SJSA1 (cell line): ENCODE data around the gene FOXG1. TPM values are rescaled to one million over a fixed set of nuclear protein-coding genes. Genes with fewer than 3 reads are reported as not detected.

Experiments used
- DNase-seq, 2 experiments: peaks; one replicate each; pipeline ENCODE4 v3.0.0-alpha.2; 2015 to 2020; ENCODE audit warnings: low spot score in 2 of 2, low read depth in 1 of 2
- H3K27ac ChIP-seq: fragments of 250-450 bp; sonication (Bioruptor Pico); 2 replicates; pipeline ENCODE4 v1.5.1; 2020; ENCODE audit warnings: mild to moderate bottlenecking, moderate library complexity
- H3K27me3 ChIP-seq: fragments of 250-450 bp; sonication (Bioruptor Pico); replicated peaks from 2 replicates; pipeline ENCODE4 v1.5.1; 2020; ENCODE audit warnings: mild to moderate bottlenecking, moderate library complexity
- H3K36me3 ChIP-seq: fragments of 250-450 bp; sonication (Bioruptor Pico); 2 replicates; pipeline ENCODE4 v1.5.1; 2020; ENCODE audit warnings: mild to moderate bottlenecking
- H3K4me1 ChIP-seq: fragments of 250-450 bp; sonication (Bioruptor Pico); replicated peaks from 2 replicates; pipeline ENCODE4 v1.6.1; 2021; ENCODE audit warnings: mild to moderate bottlenecking
- H3K4me3 ChIP-seq: fragments of 250-450 bp; sonication (Bioruptor Pico); 2 replicates; pipeline ENCODE4 v1.5.1; 2020; ENCODE audit warnings: mild to moderate bottlenecking
- H3K9me3 ChIP-seq: fragments of 250-450 bp; sonication (Bioruptor Pico); replicated peaks from 2 replicates; pipeline ENCODE4 v1.5.1; 2020; ENCODE audit warnings: mild to moderate bottlenecking
- total RNA-seq: library from RNA; depleted of rRNA; stranded (reverse); fragments of >200 nt; shearing (Covaris generic); gene quantifications from 2 replicates; pipeline ENCODE4 v1.2.3, GENCODE V29; 2014

The FOXG1 gene
- total RNA-seq, 1 experiment from 2014 or later: not detected

DNA sequence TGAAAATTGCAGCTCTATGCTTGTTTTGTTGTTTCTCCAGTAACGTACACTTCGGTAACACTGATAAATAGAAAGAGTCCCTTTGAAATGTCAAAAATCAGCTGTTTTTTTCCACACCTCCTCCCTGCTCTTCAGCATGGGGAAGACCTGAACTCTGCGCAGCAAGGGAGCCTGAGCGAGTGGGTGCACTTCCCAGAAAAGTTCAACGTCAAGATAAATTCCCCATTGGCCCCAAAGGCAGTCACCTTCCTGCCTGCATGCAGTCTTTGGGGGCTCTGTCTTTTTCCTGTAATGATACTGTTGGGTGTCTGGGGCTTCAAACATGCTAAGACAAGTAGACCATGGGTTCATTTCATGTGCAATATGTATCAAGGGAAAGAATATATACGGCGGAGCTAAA, 8.8 kb upstream of the FOXG1 start:
- DNase-seq: no peak
- Histone ChIP-seq H3K4me3 (no peak overlapping the region), H3K27ac (no peak overlapping the region), H3K36me3 (no peaks in the 10 kb centered on the region), H3K27me3 (peaks cover 51% of the 10 kb centered on the region), H3K9me3 (no peaks in the 10 kb centered on the region), H3K4me1 (no peaks in the 10 kb centered on the region)

DNA sequence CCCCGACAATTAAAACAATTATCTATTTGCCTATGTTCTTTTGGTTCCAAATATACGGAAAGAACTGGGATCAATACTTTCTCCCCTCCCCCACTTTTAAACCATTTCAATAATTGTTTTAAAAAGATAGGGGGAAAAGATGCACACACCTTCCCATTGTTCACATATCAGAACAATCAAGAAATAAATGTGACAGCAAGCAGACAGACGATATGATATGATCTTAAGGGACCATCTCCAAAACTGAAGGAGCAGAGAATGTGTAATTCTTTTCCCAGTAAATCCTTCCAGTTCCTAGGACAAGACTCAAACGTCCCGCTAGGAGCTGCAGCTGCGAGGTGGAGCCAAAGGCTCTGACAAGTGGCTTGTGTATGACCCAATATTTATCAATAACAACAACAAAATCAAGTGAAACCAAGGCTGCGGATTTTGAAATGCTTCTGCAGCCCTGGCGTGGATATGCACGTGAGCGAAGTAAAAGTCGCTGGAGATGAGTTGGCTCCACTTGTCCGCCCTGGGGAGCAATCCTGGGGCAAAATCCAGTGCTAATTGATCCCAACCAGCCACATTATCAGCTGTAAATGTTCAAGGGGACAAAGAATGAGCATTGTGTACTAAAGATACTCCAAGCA, 8.2 kb upstream of the FOXG1 start:
- peaks cover 53% of the 10 kb centered on the region for H3K27me3 ChIP-seq
- H3K9me3 ChIP-seq: no peaks in the 10 kb centered on the region
- H3K27ac ChIP-seq: no peak overlapping the region
- no peaks in the 10 kb centered on the region for H3K4me1 ChIP-seq
- no peaks in the 10 kb centered on the region for H3K36me3 ChIP-seq
- no peak overlapping the region for H3K4me3 ChIP-seq
- no peak for DNase-seq

DNA sequence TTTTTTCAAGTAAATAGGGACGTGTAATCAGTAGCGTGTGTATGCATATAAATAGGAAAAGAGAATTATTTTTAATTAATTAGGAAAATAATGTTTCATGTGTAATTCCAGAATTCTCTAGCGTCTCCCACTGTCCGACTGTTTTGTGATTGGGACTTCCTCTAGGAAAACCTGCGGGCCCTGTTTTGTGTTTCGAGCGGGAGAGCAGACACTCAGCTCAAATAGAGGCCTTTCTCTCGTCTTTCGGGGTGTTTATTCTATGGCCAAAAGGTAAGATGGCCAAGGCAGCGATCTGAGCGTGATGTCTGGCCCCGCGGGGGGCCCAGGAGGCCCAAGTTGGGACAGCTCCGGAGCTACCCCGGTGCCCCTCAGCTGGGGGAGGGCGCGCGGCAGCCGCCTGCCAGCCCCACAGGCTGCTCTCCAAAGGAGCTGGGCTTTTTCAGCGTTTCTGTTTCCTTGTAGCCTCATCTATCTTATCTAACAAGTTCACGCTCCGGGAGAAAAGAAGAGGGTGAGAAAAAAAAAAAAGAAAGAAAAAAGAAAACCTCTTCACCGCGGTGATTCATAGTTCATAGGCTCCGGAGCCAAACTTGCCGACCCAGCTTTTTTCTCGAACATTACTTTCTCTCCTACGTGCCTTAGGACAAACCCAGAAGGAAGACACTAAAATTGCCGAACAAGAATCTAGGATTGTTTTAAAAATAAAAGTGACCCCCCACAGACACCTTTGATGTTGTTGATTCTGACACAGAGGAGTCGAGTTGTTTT, 7.5 kb upstream of the FOXG1 start:
- no peak overlapping the region for H3K27ac ChIP-seq
- H3K4me3 ChIP-seq: no peak overlapping the region
- no peaks in the 10 kb centered on the region for H3K4me1 ChIP-seq
- H3K9me3 ChIP-seq: no peaks in the 10 kb centered on the region
- H3K27me3 ChIP-seq: peaks cover 58% of the 10 kb centered on the region
- DNase-seq: no peak
- H3K36me3 ChIP-seq: no peaks in the 10 kb centered on the region

DNA sequence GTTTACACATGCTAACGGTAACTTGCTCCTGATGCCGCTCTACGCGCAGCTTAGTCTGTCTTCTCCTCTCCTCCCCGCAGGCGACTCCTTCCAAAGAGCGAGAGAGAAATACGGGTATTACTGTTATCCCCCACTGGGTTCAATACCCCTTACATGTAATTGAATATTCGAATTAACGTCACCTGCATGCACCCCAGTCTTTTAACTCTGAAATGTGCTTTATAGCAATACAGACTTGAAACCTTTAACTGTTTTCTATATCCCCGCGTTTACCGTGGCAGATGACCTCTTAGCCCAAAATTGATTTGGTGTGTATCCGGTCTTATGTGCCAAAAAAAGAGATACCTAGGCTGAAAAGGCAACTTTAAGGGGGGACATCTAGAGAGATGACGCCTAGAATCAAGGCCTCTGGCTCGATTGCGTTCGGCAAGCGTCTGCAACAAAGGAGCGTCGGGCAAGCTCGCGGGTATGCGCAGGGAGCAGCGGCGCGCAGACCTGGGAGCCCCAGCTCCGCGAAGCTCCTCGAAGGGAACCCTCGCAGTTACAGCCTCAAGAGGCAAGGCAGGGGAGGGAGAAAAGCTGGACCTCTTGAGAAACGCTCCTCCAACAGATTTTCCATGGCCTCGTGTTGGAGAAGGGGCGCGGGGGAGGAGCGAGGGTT, 6.8 kb upstream of the FOXG1 start:
- no peak for DNase-seq
- H3K27ac ChIP-seq: no peak overlapping the region
- H3K9me3 ChIP-seq: no peaks in the 10 kb centered on the region
- H3K36me3 ChIP-seq: no peaks in the 10 kb centered on the region
- H3K27me3 ChIP-seq: peaks cover 53% of the 10 kb centered on the region
- H3K4me3 ChIP-seq: no peak overlapping the region
- H3K4me1 ChIP-seq: no peaks in the 10 kb centered on the region

DNA sequence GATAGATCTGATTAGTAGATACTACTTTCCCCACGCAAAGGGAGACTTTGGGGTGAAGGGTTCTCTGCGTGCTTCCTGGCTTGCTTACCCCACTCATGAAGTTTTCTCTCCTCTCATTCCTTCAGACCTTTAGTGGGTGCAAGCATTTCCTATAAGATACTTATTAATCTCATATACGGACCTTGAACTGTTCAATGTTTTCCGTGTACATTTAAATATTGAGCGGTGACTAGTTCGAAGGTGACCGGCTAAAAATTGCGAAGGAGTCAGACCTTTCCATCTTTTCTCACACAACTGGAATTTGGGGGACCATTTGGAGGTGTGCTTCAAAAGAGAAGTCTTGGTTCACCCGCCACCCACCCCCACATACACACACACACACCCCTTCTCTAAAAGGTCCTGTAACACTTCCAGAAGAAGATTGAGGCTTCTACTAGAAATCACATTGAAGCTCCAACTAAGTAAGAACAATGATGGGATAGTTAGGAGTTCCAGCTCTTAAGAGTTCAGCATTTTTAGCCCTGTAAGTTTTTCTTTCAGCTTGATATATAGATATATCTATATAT, 6.1 kb upstream of the FOXG1 start:
- Histone ChIP-seq H3K36me3 (no peaks in the 10 kb centered on the region), H3K4me1 (no peaks in the 10 kb centered on the region), H3K4me3 (no peak overlapping the region), H3K27ac (no peak overlapping the region), H3K27me3 (peaks cover 51% of the 10 kb centered on the region), H3K9me3 (no peaks in the 10 kb centered on the region)
- DNase-seq: no peak

DNA sequence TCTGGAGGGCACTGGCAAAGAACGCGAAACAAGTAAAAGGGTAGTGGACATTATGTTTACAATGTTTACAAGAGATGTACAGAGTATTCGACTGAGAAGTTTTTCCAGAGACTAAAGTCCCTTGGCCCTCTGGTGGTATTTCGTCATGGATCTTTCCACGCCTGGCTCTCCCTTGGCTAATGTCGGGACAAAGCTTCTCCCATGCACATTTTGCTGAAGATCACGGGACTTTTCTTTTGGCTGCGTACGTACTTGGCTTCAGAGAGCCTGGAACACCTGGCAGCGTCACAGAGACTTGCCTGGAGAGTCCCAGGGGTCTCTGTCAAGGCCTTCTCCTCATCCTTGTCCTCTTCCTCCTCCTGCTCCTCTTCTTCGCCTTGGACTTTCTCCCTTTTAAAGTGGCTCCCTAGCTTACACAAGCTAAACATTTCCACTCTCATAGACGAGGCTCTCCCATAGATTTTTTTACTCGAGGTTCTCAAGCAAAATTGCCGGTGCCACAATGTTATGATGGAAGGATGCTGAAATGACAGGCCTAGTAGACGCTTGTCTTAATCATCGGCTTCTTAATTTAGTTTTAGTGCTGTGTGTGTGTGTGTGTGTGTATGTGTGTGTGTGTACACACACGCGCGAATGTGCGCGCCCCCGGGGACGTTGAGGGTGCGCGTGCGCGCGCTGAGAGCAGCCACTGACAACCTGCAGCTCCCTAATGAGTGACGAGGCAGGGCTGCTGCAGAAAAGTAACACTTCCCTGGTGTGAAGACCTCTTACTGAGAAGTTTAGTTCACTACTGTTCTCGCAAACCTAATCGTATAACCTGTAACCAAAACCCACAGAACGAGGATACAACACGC, 4.9 kb upstream of the FOXG1 start:
- no peaks in the 10 kb centered on the region for H3K4me1 ChIP-seq
- peaks cover 48% of the 10 kb centered on the region for H3K27me3 ChIP-seq
- H3K9me3 ChIP-seq: no peaks in the 10 kb centered on the region
- no peak for DNase-seq
- no peak overlapping the region for H3K4me3 ChIP-seq
- no peak overlapping the region for H3K27ac ChIP-seq
- no peaks in the 10 kb centered on the region for H3K36me3 ChIP-seq

DNA sequence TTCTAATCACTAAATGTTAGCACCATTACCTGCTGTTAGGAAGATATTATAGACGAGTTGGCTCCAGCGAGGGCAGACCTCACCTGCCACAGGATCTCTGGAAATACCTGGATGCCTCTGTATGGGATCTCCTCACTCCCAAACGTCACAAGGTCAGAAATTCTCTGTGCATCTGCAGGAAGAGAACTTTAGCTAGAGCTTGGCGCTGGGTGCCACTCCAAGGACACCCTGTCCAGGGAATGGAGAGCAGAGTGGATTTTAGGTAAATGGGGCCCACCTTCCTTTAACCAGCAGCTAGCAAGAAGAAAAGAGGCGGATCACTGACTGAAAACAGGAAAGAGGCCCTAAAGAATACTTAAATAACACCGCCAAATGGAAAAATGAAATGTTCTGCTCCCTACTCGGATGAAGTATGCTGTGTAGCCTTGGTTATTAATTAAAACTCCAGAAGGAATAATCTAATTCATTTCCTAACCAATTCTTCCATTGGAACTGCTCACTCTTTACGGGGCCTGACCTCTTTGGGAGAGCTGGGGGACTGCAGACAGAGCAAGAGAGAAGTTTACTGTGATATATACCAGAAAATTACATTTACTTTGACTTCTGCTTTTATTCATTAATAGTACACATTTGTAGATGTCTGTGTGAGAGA, 4.2 kb upstream of the FOXG1 start:
- no peak overlapping the region for H3K4me3 ChIP-seq
- H3K27ac ChIP-seq: no peak overlapping the region
- no peaks in the 10 kb centered on the region for H3K9me3 ChIP-seq
- H3K27me3 ChIP-seq: peaks cover 40% of the 10 kb centered on the region
- no peak for DNase-seq
- no peaks in the 10 kb centered on the region for H3K36me3 ChIP-seq
- no peaks in the 10 kb centered on the region for H3K4me1 ChIP-seq

DNA sequence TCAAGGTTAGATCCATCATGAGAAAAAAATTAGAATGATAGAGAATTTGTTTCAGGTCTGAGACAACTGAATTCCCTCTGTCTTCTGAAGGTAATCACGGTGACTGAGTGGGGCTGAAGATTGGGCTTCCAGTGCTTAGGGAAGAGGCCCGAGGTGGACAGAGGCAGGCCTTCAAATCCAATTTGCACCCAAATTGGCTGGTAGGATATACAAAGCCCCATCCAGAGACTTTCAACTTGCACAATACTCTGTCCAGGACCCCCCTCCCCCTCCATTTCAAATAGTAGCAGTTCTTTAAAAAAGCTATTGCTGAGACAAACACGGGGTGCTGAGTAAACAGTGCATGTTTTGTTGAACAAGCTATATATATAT, 3.6 kb upstream of the FOXG1 start:
- H3K27me3 ChIP-seq: peaks cover 38% of the 10 kb centered on the region
- H3K4me3 ChIP-seq: no peak overlapping the region
- H3K27ac ChIP-seq: no peak overlapping the region
- H3K9me3 ChIP-seq: 0 out of 2 replicates have a peak, but pooled peaks cover 2% of the 10 kb centered on the region
- no peak for DNase-seq
- no peaks in the 10 kb centered on the region for H3K4me1 ChIP-seq
- H3K36me3 ChIP-seq: no peaks in the 10 kb centered on the region

DNA sequence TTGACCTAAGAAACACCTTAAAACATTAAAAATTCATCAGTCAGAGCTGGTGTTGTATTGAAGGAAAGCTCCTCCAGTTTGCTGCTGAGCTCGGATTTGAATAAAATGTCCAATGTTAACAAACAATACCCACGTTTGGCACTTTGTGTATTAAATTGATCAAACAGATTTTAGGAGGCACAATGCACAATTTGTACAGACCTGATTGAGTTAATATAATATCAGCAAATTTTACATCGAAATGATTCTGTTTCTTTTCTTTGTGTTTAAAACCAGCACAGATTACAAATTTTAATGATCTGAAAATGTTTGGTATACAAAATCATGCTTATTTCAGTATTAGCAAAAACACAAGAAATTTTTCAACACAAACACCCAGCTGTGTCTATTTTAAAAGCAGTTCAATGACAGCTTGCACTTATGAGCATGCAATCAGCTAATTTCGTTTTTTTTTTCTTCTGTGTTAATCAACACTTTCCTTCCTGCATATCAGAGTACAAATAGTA, 2.8 kb upstream of the FOXG1 start:
- Histone ChIP-seq H3K9me3 (0 out of 2 replicates have a peak, but pooled peaks cover 3% of the 10 kb centered on the region), H3K36me3 (no peaks in the 10 kb centered on the region), H3K27me3 (peaks cover 40% of the 10 kb centered on the region), H3K27ac (no peak overlapping the region), H3K4me3 (no peak overlapping the region), H3K4me1 (no peaks in the 10 kb centered on the region)
- no peak for DNase-seq

DNA sequence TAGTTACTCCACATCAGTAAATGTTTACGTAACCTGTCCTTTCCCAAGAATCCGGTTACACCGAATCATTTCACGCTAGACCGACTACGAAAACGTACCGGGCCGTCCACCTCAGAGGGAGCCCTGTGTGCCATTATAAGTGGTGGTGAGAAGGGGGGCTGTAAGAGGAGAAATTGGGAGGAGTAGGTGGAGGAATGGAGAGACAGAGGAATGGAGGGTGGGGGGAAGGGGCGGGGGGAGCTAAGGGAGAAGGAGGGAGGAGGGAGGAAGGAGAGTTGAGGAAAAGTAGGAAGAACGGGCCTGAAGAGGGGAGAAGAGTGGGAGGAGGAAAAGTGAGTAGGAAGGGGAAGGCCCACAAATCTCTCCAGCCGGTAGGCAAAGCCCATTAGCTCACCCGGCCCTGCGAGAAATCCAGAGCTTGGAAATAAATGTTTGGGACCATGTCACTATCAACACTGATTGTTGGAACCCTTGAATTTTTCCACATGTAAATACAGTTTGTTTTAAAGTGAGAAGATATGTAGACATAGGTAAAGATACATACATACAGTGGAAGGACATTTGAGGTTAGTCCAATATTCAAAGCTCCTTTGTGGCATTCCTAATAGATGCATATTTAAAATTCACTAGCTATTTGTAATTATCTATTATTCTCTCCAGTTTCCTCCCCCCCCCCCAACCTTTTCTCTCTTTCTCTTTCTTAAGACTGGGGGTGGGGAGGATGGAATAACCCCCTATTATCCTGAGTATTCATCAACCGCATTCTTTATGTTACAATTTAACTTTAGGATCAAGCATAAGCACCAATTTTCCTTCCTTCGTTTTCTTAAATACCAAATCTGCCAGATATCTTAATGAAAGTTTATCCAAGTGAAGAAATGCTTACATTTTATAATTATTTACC, 2.1 kb upstream of the FOXG1 start:
- Histone ChIP-seq H3K27ac (no peak overlapping the region), H3K36me3 (no peaks in the 10 kb centered on the region), H3K4me1 (no peaks in the 10 kb centered on the region), H3K9me3 (0 out of 2 replicates have a peak, but pooled peaks cover 3% of the 10 kb centered on the region), H3K27me3 (peaks cover 40% of the 10 kb centered on the region), H3K4me3 (no peak overlapping the region)
- no peak for DNase-seq

DNA sequence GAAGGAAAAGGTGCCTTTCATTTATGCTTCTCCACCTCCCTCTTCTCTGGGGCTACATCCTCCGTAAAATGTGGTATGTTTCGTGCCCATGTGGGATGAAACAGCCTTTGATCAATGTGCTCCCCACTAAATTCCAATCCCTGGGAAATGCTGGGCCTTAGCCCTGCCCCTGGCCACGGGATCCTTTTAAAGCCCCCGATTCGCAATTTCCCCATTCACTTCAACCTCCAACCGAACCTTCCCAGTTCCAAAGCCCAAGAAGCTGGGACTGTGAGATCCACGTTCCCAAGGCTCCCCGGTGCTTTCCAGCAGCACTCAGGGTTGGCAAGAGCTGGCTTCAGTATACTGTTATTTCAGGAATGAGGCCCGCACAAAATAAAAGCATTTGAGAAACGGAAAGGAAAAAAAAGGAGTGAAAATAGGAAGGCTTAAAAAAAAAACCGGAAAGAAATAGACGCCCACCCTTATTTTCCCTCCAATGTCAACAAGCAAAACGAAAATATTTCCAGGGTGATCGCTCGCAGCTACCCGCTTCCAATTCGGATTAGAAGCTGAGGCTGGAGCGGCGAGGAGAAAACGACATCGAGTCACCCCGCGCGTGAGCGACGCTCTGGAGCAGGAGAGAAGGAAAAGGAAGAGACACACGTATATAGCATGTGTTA, 1.3 kb upstream of the FOXG1 start:
- Histone ChIP-seq H3K27ac (no peak overlapping the region), H3K4me1 (no peaks in the 10 kb centered on the region), H3K27me3 (peaks cover 47% of the 10 kb centered on the region), H3K4me3 (no peak overlapping the region), H3K36me3 (no peaks in the 10 kb centered on the region), H3K9me3 (0 out of 2 replicates have a peak, but pooled peaks cover 3% of the 10 kb centered on the region)
- DNase-seq: no peak
